Measurements from ENCODE around the gene RAB10. TPM values are rescaled to one million over a fixed set of nuclear protein-coding genes. Genes with fewer than 3 reads are reported as not detected.
"Not testable (repeated sequence)": the region's sequence is repeated elsewhere in the genome, so short reads cannot be mapped to it uniquely, and the experiment has no call there.

Gene RAB10
- total RNA-seq, 1 donor from 2014 or later, result 192 TPM

DNA sequence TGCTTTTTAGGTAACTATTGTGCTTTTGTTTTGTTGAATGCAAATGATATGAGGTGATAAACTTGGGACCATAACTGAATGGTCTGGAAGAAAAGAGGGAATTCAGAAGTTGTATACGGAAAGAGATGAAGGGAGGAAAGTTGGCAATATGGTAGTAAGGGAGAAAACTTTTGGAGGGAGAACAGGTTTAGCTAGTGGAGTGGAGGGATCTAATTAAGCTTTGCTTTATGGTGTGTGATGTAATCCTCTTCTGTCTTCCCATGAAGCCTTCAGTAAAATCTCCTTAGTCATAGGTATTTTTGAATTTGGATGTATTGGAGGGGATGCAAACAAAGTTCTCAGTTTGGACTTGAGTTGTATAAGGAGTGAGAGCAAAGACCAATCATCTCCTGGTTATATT lies 20.2 kb upstream of the RAB10 start:
- H3K9me3 Mint-ChIP-seq (ENCODE audit: unreplicated experiment), result peaks cover 2% of the 10 kb centered on the region
- Histone ChIP-seq H4K20me1 (ENCODE audit: insufficient read depth, low read length) (no peaks in the 10 kb centered on the region), H3K4me1 (ENCODE audit: insufficient read depth, low read length) (peaks cover 33% of the 10 kb centered on the region), H3K27me3 (ENCODE audit: insufficient read depth, low read length) (no peaks in the 10 kb centered on the region), H3K36me3 (ENCODE audit: insufficient read depth, low read length) (no peaks in the 10 kb centered on the region), H3K79me2 (ENCODE audit: insufficient read depth, low read length) (no peaks in the 10 kb centered on the region), H3K9ac (ENCODE audit: low read length) (no peak overlapping the region), H2AFZ (ENCODE audit: low read depth, low read length) (no peak overlapping the region), H3K27ac (ENCODE audit: low read depth, low read length) (no peak overlapping the region), H3K9me3 (ENCODE audit: insufficient read depth, low read depth, low read length) (no peaks in the 10 kb centered on the region), H3K4me2 (ENCODE audit: low read length) (no peak overlapping the region), H3K4me3 (ENCODE audit: insufficient read depth, low read depth, low read length) (no peak overlapping the region)
- peaks cover 40% of the 10 kb centered on the region for H3K4me1 Mint-ChIP-seq (ENCODE audit: low read depth, unreplicated experiment)
- no peak for FAIRE-seq
- no peak overlapping the region for H3K4me3 Mint-ChIP-seq (ENCODE audit: unreplicated experiment)
- H3K27me3 Mint-ChIP-seq (ENCODE audit: low read depth, unreplicated experiment), result no peaks in the 10 kb centered on the region
- H3K36me3 Mint-ChIP-seq (ENCODE audit: low read depth, unreplicated experiment), result no peaks in the 10 kb centered on the region
- H3K27ac Mint-ChIP-seq (ENCODE audit: unreplicated experiment), result no peak overlapping the region
- TF ChIP-seq EZH2 (IDR thresholded peaks at IDR 0.05; ENCODE audit: insufficient read depth, low read length), result no peak
- TF ChIP-seq, protein P1, sequence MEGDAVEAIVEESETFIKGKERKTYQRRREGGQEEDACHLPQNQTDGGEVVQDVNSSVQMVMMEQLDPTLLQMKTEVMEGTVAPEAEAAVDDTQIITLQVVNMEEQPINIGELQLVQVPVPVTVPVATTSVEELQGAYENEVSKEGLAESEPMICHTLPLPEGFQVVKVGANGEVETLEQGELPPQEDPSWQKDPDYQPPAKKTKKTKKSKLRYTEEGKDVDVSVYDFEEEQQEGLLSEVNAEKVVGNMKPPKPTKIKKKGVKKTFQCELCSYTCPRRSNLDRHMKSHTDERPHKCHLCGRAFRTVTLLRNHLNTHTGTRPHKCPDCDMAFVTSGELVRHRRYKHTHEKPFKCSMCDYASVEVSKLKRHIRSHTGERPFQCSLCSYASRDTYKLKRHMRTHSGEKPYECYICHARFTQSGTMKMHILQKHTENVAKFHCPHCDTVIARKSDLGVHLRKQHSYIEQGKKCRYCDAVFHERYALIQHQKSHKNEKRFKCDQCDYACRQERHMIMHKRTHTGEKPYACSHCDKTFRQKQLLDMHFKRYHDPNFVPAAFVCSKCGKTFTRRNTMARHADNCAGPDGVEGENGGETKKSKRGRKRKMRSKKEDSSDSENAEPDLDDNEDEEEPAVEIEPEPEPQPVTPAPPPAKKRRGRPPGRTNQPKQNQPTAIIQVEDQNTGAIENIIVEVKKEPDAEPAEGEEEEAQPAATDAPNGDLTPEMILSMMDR (IDR thresholded peaks at IDR 0.05; ENCODE audit: insufficient read depth, low read depth, low read length), result no peak
- no peak for DNase-seq (ENCODE audit: low read depth)

DNA sequence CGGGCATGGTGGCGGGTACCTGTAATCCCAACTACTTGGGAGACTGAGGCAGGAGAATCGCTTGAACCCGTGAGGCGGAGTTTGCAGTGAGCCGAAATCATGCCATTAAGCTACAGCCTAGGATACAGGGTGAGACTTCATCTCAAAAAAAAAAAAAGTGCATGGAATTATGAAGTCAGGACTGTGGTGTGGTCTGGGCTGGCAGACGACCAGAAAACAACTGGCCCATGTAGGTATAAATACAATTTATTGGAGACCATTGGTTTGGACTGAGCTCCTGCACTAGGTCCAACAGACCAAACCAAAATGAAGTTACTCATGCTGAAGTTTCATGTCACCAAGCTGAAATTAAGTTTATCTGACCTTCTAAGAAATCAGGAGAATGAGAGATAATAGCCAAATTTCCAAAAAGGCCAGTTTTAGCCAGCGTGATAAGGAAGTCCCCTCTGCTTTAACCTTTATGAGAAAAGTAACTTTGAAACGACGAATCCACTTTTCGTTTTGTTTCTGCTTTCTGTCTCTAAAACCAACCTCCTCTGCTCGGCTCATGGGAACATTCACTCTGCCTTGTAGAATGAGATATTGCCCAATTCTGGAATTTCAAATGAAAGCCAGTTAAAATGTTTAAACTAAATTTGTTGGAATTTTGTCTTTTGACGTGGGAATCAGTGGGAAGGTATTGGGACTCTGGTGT lies 17.7 kb upstream of the RAB10 start:
- FAIRE-seq, result no peak
- TF ChIP-seq EZH2 (IDR thresholded peaks at IDR 0.05; ENCODE audit: insufficient read depth, low read length), result no peak
- TF ChIP-seq, protein P1 (IDR thresholded peaks at IDR 0.05; ENCODE audit: insufficient read depth, low read depth, low read length), result no peak
- Histone ChIP-seq H3K36me3 (ENCODE audit: insufficient read depth, low read length) (no peaks in the 10 kb centered on the region), H3K9ac (ENCODE audit: low read length) (no peak overlapping the region), H2AFZ (ENCODE audit: low read depth, low read length) (no peak overlapping the region), H3K9me3 (ENCODE audit: insufficient read depth, low read depth, low read length) (no peaks in the 10 kb centered on the region), H3K27ac (ENCODE audit: low read depth, low read length) (no peak overlapping the region), H4K20me1 (ENCODE audit: insufficient read depth, low read length) (no peaks in the 10 kb centered on the region), H3K4me3 (ENCODE audit: insufficient read depth, low read depth, low read length) (no peak overlapping the region), H3K4me1 (ENCODE audit: insufficient read depth, low read length) (peaks cover 26% of the 10 kb centered on the region), H3K27me3 (ENCODE audit: insufficient read depth, low read length) (no peaks in the 10 kb centered on the region), H3K79me2 (ENCODE audit: insufficient read depth, low read length) (no peaks in the 10 kb centered on the region), H3K4me2 (ENCODE audit: low read length) (no peak overlapping the region)
- Mint-ChIP-seq H3K4me3 (ENCODE audit: unreplicated experiment) (peak overlapping the region; percentile 35), H3K27ac (ENCODE audit: unreplicated experiment) (no peak overlapping the region), H3K9me3 (ENCODE audit: unreplicated experiment) (no peaks in the 10 kb centered on the region), H3K36me3 (ENCODE audit: low read depth, unreplicated experiment) (no peaks in the 10 kb centered on the region), H3K4me1 (ENCODE audit: low read depth, unreplicated experiment) (peaks cover 33% of the 10 kb centered on the region), H3K27me3 (ENCODE audit: low read depth, unreplicated experiment) (no peaks in the 10 kb centered on the region)
- no peak for DNase-seq (ENCODE audit: low read depth)

DNA sequence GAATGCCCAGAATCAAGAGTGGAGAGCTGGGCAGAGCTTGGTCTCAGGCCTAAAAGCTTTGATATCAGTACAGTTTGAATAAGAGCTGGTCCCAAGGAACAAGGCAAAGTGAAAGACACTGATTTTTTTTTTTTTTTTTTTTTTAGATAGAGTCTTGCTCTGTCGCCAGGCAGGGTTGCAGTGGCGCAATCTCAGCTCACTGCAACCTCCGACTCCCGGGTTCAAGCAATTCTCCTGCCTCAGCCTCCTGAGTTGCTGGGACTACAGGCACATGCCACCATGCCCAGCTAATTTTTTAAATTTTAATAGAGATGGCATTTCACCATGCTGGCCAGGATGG lies 17.2 kb upstream of the RAB10 start:
- not testable (repeated sequence) for H3K36me3 ChIP-seq (ENCODE audit: insufficient read depth, low read length); H3K4me3 Mint-ChIP-seq (ENCODE audit: unreplicated experiment); H3K27ac ChIP-seq (ENCODE audit: low read depth, low read length); H3K79me2 ChIP-seq (ENCODE audit: insufficient read depth, low read length); H3K27me3 ChIP-seq (ENCODE audit: insufficient read depth, low read length); H4K20me1 ChIP-seq (ENCODE audit: insufficient read depth, low read length); H3K4me2 ChIP-seq (ENCODE audit: low read length); H3K9me3 Mint-ChIP-seq (ENCODE audit: unreplicated experiment); H2AFZ ChIP-seq (ENCODE audit: low read depth, low read length); H3K27ac Mint-ChIP-seq (ENCODE audit: unreplicated experiment); DNase-seq (ENCODE audit: low read depth); H3K9me3 ChIP-seq (ENCODE audit: insufficient read depth, low read depth, low read length); H3K27me3 Mint-ChIP-seq (ENCODE audit: low read depth, unreplicated experiment); FAIRE-seq; H3K36me3 Mint-ChIP-seq (ENCODE audit: low read depth, unreplicated experiment); H3K4me3 ChIP-seq (ENCODE audit: insufficient read depth, low read depth, low read length); H3K9ac ChIP-seq (ENCODE audit: low read length)
- peaks cover 25% of the 10 kb centered on the region for H3K4me1 ChIP-seq (ENCODE audit: insufficient read depth, low read length)
- peaks cover 31% of the 10 kb centered on the region for H3K4me1 Mint-ChIP-seq (ENCODE audit: low read depth, unreplicated experiment)

Data from astrocyte (in vitro differentiated cells and primary cell).